GM21423 (cell line): ENCODE measurements around the gene ADCY9.
"Not testable (repeated sequence)": the region's sequence is repeated elsewhere in the genome, so short reads cannot be mapped to it uniquely, and the experiment has no call there.

ENCODE experiments used
- ATAC-seq: cut with Tn5 transposase; IDR thresholded peaks from one replicate; pipeline ENCODE4 v1.9.1; 2021; ENCODE audit warnings: mild to moderate bottlenecking, moderate library complexity; ENCODE audit not compliant: unreplicated experiment

Gene ADCY9

GRCh38 chr16:4038448-4038847, 77.8 kb downstream of the ADCY9 start:
- no peak for ATAC-seq

GRCh38 chr16:4036952-4037351, 79.3 kb downstream of the ADCY9 start:
- not testable (repeated sequence) for ATAC-seq

- ATAC-seq, result no peak
Measured at GRCh38 chr16:4034963-4035362, 81.3 kb downstream of the ADCY9 start.

- no peak for ATAC-seq
Measured at GRCh38 chr16:4033951-4034350, 82.3 kb downstream of the ADCY9 start.

GRCh38 chr16:4032768-4033167, 83.5 kb downstream of the ADCY9 start:
- no peak for ATAC-seq

GRCh38 chr16:4028144-4028543, 88.1 kb downstream of the ADCY9 start:
- no peak for ATAC-seq

- no peak for ATAC-seq
Measured at GRCh38 chr16:4026854-4027253, 89.4 kb downstream of the ADCY9 start.

- no peak for ATAC-seq
Measured at GRCh38 chr16:4025428-4025827, 90.8 kb downstream of the ADCY9 start.

GRCh38 chr16:4021916-4022315, 94.3 kb downstream of the ADCY9 start:
- no peak for ATAC-seq

- no peak for ATAC-seq
Measured at GRCh38 chr16:4021070-4021779, 95.0 kb downstream of the ADCY9 start.

GRCh38 chr16:4019371-4019791, 96.9 kb downstream of the ADCY9 start:
- no peak for ATAC-seq

GRCh38 chr16:4018391-4018790, 97.9 kb downstream of the ADCY9 start:
- no peak for ATAC-seq

GRCh38 chr16:4017807-4018206, 98.4 kb downstream of the ADCY9 start:
- ATAC-seq, result no peak

- no peak for ATAC-seq
Measured at GRCh38 chr16:4016658-4017057, 99.6 kb downstream of the ADCY9 start.

- no peak for ATAC-seq
Measured at GRCh38 chr16:4016005-4016352, 100.3 kb downstream of the ADCY9 start.

- ATAC-seq, result no peak
Measured at GRCh38 chr16:4015275-4016004, 100.8 kb downstream of the ADCY9 start.

- ATAC-seq, result no peak
Measured at GRCh38 chr16:4011940-4012629, 104.2 kb downstream of the ADCY9 start.

- no peak for ATAC-seq
Measured at GRCh38 chr16:4011225-4011939, 104.9 kb downstream of the ADCY9 start.

GRCh38 chr16:4010225-4011158, 105.8 kb downstream of the ADCY9 start:
- ATAC-seq, result no peak

GRCh38 chr16:4009177-4009576, 107.1 kb downstream of the ADCY9 start:
- no peak for ATAC-seq
